ENCODE data around the gene IREB2.

IREB2 gene

DNA sequence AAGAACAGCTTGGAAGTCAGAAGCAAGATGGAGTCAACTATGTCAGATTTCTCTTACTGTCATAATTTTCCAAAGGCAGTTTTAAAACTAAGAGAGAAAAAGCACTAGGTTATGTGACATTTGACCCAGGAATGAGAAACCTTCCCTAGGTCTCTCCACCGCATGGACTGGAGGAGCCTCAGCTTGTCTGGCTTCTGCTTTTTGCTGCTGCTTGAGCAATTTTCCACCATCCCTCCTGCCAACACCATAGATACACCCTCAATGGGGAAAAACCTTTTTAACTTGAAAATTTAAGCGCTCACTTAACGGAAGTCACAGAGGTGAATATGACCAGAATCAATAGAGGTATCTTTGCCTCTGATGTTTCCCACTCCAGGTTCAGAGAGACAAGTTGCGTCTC lies 17.8 kb upstream of the IREB2 start:
- Histone ChIP-seq H3K27me3 (ENCODE audit: control insufficient read depth, insufficient read depth, low read length) (no peaks in the 10 kb centered on the region), H3K9me3 (ENCODE audit: control insufficient read depth, insufficient read depth, low read depth, low read length) (peaks cover 6% of the 10 kb centered on the region), H3K9ac (ENCODE audit: low read length) (no peak overlapping the region), H3K4me3 (ENCODE audit: low read depth, low read length) (no peak overlapping the region), H3K4me1 (ENCODE audit: control insufficient read depth, insufficient read depth, low read length) (peaks cover 4% of the 10 kb centered on the region; the same call in 1 of the 2 replicates), H3K36me3 (ENCODE audit: control insufficient read depth, insufficient read depth, low read length) (no peaks in the 10 kb centered on the region), H3K27ac (ENCODE audit: low read depth, low read length) (no peak overlapping the region)

DNA sequence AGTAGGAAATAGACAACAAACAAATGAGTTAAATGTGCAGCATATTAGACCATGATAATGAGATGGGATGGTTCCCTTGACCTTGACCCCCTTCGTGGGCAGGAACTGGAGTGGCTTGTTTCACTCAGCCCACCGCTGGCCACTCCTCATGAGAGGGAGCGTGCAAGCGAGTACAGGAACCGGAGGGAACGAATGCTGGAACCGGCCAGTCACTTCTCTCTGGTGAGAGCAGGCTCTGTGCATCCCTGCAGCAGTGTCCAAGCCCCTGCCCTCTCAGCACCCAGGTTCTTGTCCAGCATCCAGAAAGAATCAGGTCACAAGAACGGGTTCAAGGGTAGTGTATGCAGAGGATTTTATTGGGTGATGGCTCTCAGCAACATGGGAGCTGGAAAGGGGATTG lies 17.2 kb upstream of the IREB2 start:
- Histone ChIP-seq H3K4me3 (ENCODE audit: low read depth, low read length) (no peak overlapping the region), H3K9ac (ENCODE audit: low read length) (no peak overlapping the region), H3K9me3 (ENCODE audit: control insufficient read depth, insufficient read depth, low read depth, low read length) (peaks cover 6% of the 10 kb centered on the region), H3K27me3 (ENCODE audit: control insufficient read depth, insufficient read depth, low read length) (no peaks in the 10 kb centered on the region), H3K27ac (ENCODE audit: low read depth, low read length) (no peak overlapping the region), H3K4me1 (ENCODE audit: control insufficient read depth, insufficient read depth, low read length) (no peaks in the 10 kb centered on the region; the same call in 1 of the 2 replicates), H3K36me3 (ENCODE audit: control insufficient read depth, insufficient read depth, low read length) (no peaks in the 10 kb centered on the region)

DNA sequence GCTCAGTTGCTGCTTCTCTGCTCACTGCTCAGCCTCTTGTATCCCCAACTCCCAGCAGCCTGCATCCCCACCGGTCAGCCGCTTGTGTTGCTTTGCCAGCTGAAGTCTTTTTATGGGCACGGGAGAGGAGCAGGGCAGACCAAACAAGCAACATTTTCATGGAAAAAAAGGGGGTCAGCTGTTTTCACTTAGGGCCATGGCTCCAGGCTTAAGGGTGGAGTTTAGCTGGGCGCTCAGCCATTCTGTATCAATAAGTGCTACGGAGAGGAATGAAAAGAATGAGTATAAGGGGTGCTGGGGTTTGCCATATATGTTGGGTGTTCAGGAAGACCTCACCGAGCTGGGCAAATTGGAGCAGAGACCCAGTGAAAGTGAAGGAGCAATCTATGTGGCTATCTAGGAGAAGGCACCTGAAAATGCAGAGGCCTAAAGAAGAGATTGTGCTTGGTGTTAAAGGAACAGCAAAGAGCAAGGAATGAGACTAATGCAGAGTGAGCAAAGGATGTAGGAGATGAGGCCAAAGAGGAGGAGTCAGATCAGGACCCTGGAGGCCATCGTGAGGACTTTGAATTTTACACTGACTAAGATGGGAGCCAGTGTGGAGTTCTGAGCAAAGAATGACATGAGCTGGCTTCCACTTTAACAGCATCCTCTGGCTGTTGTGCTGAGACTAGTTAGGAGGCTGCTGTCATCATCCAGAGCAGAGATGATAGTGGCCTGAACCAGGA lies 16.6 kb upstream of the IREB2 start:
- Histone ChIP-seq H3K27me3 (ENCODE audit: control insufficient read depth, insufficient read depth, low read length) (no peaks in the 10 kb centered on the region), H3K36me3 (ENCODE audit: control insufficient read depth, insufficient read depth, low read length) (no peaks in the 10 kb centered on the region), H3K4me1 (ENCODE audit: control insufficient read depth, insufficient read depth, low read length) (no peaks in the 10 kb centered on the region), H3K4me3 (ENCODE audit: low read depth, low read length) (no peak overlapping the region), H3K9ac (ENCODE audit: low read length) (no peak overlapping the region), H3K9me3 (ENCODE audit: control insufficient read depth, insufficient read depth, low read depth, low read length) (peaks cover 6% of the 10 kb centered on the region), H3K27ac (ENCODE audit: low read depth, low read length) (no peak overlapping the region)

DNA sequence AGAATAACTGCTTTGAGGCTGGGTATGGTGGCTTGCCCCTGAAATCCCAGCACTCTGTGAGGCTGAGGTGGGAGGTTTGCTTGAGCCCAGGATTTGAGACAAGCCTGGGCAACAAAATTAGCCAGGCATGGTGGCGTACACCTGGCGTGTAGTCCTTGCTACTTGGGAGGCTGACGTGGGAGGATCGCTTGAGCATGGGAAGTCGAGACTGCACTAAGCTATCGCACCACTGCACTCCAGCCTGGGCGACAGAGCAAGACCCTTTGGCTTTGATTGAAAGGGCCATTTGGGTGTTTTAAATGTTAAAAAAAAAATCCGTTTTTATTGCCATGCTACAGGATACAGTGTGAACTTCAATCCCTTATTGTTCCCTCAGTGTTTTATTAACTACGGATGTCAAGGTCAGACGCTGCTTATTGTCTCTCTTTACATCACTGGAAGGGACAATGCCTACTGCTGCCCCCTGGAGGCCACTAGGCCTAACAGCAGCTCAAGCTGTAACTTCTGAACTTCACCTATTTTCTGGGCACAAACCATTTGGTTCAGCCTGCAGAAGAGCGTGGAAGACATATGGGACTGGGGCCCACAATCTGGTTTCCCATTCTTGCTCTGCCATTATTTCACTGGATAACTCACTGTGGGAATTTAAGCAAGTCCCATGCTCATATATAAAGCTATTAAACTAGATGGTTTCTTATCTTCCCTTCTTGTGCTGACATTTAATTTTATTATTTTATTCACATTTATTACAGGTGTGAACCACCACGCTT lies 15.3 kb upstream of the IREB2 start:
- H3K27ac ChIP-seq (ENCODE audit: low read depth, low read length) = no peak overlapping the region
- H3K9ac ChIP-seq (ENCODE audit: low read length) = no peak overlapping the region

DNA sequence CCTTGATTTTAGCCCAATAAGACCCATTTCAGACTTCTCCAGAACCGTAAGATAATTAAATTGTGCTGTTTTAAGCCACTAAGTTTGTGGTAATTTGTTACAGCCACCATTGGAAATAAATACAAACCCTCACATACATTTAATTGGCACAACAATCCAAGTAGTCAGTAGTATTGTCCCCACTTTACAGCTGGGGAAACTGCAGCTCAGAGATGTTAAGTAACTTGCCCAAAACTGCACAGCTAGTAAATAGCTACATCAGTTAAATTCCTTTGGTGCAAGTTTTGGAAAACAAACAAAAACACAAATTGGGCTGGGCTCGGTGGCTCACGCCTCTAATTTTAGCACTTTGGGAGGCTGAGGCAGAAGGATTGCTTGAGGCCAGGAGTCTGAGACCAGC lies 13.3 kb upstream of the IREB2 start:
- Histone ChIP-seq H3K9ac (ENCODE audit: low read length) (no peak overlapping the region), H3K4me1 (ENCODE audit: control insufficient read depth, insufficient read depth, low read length) (no peaks in the 10 kb centered on the region), H3K27ac (ENCODE audit: low read depth, low read length) (no peak overlapping the region), H3K4me3 (ENCODE audit: low read depth, low read length) (no peak overlapping the region), H3K9me3 (ENCODE audit: control insufficient read depth, insufficient read depth, low read depth, low read length) (no peaks in the 10 kb centered on the region), H3K27me3 (ENCODE audit: control insufficient read depth, insufficient read depth, low read length) (no peaks in the 10 kb centered on the region), H3K36me3 (ENCODE audit: control insufficient read depth, insufficient read depth, low read length) (no peaks in the 10 kb centered on the region)

More for the DNA sequence above, 15.3 kb upstream of the IREB2 start:
- Histone ChIP-seq H3K4me1 (ENCODE audit: control insufficient read depth, insufficient read depth, low read length) (no peaks in the 10 kb centered on the region), H3K27me3 (ENCODE audit: control insufficient read depth, insufficient read depth, low read length) (no peaks in the 10 kb centered on the region), H3K36me3 (ENCODE audit: control insufficient read depth, insufficient read depth, low read length) (no peaks in the 10 kb centered on the region), H3K9me3 (ENCODE audit: control insufficient read depth, insufficient read depth, low read depth, low read length) (peaks cover 6% of the 10 kb centered on the region), H3K4me3 (ENCODE audit: low read depth, low read length) (no peak overlapping the region)

DNA sequence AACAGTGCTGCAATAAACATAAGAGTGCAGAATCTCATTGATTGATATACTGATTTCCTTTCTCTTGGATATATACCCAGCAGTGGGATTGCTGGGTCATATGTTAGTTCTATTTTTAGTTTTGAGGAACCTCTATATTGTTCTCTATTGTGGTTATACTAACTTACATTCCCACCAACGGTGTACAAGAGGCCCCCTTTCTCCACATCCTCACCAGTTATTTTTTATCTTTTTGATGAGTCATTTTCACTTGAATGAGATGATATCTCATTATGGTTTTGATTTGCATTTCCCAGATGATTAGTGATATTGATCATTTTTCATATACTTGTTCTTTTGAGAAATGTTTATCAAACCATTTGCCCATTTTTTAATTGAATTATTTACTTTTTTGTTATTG lies 12.4 kb upstream of the IREB2 start:
- no peak overlapping the region for H3K27ac ChIP-seq (ENCODE audit: low read depth, low read length)
- no peaks in the 10 kb centered on the region for H3K4me1 ChIP-seq (ENCODE audit: control insufficient read depth, insufficient read depth, low read length)
- no peaks in the 10 kb centered on the region for H3K9me3 ChIP-seq (ENCODE audit: control insufficient read depth, insufficient read depth, low read depth, low read length)
- H3K4me3 ChIP-seq (ENCODE audit: low read depth, low read length) = no peak overlapping the region
- H3K36me3 ChIP-seq (ENCODE audit: control insufficient read depth, insufficient read depth, low read length) = no peaks in the 10 kb centered on the region
- no peaks in the 10 kb centered on the region for H3K27me3 ChIP-seq (ENCODE audit: control insufficient read depth, insufficient read depth, low read length)
- no peak overlapping the region for H3K9ac ChIP-seq (ENCODE audit: low read length)

DNA sequence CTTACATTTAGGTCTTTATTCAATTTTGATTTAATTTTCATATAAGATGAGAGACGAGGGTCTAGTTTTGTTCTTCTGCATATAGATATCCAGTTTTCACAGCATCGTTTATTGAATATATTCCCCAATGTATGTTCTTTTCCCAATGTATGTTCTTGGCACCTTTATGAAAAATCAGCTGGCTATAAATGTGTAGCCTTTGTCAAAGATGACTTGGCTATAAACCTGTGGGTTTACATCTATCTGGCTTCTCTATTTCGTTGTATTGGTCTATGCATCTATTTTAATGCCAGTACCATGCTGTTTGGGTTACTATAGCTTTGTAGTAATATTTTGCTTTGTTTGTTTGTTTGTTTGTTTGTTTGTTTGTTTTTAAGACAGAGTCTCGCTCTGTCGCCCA lies 11.7 kb upstream of the IREB2 start:
- no peaks in the 10 kb centered on the region for H3K27me3 ChIP-seq (ENCODE audit: control insufficient read depth, insufficient read depth, low read length)

DNA sequence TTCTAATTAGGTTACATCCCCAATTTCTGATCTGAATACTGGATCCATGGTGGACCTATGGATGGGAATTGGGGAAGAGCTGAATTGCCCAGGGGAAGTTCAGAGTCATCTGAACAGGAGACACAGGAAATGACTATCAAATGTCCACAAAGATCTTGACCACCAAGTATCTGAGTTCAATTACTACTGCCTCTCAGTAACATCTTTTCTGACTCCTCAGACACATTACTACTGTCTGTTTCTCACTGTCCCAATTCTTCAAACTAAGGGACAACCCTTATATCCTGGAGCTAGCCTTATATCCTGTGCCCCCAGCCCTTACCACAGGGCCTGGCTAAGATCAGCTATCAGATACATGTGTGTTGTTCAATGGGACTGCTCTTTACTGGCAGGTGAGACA lies 10.1 kb upstream of the IREB2 start:
- Histone ChIP-seq H3K27ac (ENCODE audit: low read depth, low read length) (no peak overlapping the region), H3K9ac (ENCODE audit: low read length) (no peak overlapping the region), H3K4me1 (ENCODE audit: control insufficient read depth, insufficient read depth, low read length) (no peaks in the 10 kb centered on the region)

More for the DNA sequence above, 11.7 kb upstream of the IREB2 start:
- no peaks in the 10 kb centered on the region for H3K36me3 ChIP-seq (ENCODE audit: control insufficient read depth, insufficient read depth, low read length)
- no peaks in the 10 kb centered on the region for H3K9me3 ChIP-seq (ENCODE audit: control insufficient read depth, insufficient read depth, low read depth, low read length)
- no peak overlapping the region for H3K4me3 ChIP-seq (ENCODE audit: low read depth, low read length)
- H3K4me1 ChIP-seq (ENCODE audit: control insufficient read depth, insufficient read depth, low read length) = no peaks in the 10 kb centered on the region
- H3K27ac ChIP-seq (ENCODE audit: low read depth, low read length) = no peak overlapping the region
- H3K9ac ChIP-seq (ENCODE audit: low read length) = no peak overlapping the region

DNA sequence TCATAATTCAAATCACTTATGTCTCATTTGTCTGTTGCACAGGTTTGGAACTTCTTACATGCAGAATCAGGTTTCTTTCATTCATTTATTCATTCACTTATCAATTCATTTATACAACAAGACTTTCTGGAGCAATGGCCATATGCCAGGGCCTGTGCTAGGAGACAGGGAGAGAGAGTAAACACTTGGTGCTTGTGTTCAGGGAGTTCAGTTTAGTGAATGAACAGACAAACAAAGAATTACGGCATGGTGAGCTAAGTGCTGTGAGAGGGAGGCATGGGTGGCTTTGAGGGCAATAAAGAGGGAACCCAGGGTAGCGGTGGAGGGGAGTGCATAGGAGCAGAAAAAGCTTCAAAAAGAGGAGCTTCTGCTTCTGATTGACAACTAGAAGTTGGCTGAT lies 8.5 kb upstream of the IREB2 start:
- Histone ChIP-seq H3K36me3 (ENCODE audit: control insufficient read depth, insufficient read depth, low read length) (no peaks in the 10 kb centered on the region), H3K9ac (ENCODE audit: low read length) (no peak overlapping the region), H3K27ac (ENCODE audit: low read depth, low read length) (no peak overlapping the region), H3K27me3 (ENCODE audit: control insufficient read depth, insufficient read depth, low read length) (no peaks in the 10 kb centered on the region), H3K9me3 (ENCODE audit: control insufficient read depth, insufficient read depth, low read depth, low read length) (no peaks in the 10 kb centered on the region), H3K4me3 (ENCODE audit: low read depth, low read length) (no peak overlapping the region), H3K4me1 (ENCODE audit: control insufficient read depth, insufficient read depth, low read length) (no peaks in the 10 kb centered on the region)

More for the DNA sequence above, 10.1 kb upstream of the IREB2 start:
- H3K9me3 ChIP-seq (ENCODE audit: control insufficient read depth, insufficient read depth, low read depth, low read length) = no peaks in the 10 kb centered on the region
- no peak overlapping the region for H3K4me3 ChIP-seq (ENCODE audit: low read depth, low read length)
- H3K36me3 ChIP-seq (ENCODE audit: control insufficient read depth, insufficient read depth, low read length) = no peaks in the 10 kb centered on the region
- H3K27me3 ChIP-seq (ENCODE audit: control insufficient read depth, insufficient read depth, low read length) = no peaks in the 10 kb centered on the region

DNA sequence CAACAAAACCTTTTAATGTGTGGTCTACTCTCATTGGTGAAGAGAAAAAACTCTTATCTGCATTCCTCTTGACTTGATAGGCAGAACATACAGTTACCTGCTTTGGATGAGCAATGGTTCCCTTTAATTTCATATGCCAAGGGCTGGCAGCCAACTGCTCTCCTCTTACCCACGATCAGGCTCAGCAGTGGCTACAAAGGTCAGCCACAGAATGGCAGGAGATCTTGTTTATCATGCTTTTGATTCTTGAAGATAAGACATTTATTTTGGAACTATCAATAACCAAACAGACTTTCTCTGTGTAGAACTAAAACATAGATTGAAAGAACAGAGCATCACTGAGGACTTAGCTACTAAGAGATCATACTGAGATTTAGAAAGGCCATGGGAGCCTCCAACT lies 6.1 kb upstream of the IREB2 start:
- Histone ChIP-seq H3K9me3 (ENCODE audit: control insufficient read depth, insufficient read depth, low read depth, low read length) (no peaks in the 10 kb centered on the region), H3K27me3 (ENCODE audit: control insufficient read depth, insufficient read depth, low read length) (no peaks in the 10 kb centered on the region), H3K4me3 (ENCODE audit: low read depth, low read length) (no peak overlapping the region), H3K27ac (ENCODE audit: low read depth, low read length) (no peak overlapping the region), H3K9ac (ENCODE audit: low read length) (no peak overlapping the region), H3K36me3 (ENCODE audit: control insufficient read depth, insufficient read depth, low read length) (no peaks in the 10 kb centered on the region), H3K4me1 (ENCODE audit: control insufficient read depth, insufficient read depth, low read length) (no peaks in the 10 kb centered on the region)

DNA sequence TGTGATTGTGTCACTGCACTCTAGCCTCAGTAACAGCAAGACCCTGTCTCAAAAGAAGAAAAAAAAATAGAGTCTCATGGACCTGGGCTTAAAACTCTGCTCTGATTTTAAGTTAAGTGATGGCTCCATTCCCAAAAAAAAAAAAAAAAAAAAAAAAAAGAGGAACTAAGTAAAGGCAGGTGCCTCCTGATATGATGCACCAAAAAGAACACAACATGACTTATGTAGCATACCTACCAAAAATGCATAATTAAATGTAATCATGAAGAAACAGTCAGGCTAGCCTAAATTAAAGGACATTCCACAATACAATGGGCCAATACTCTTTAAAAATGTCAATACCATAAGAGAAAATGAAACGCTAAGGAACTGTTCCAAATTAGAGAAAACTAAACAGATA lies 5.4 kb upstream of the IREB2 start:
- H3K4me3 ChIP-seq (ENCODE audit: low read depth, low read length) = no peak overlapping the region

More for the DNA sequence above, 5.4 kb upstream of the IREB2 start:
- Histone ChIP-seq H3K9ac (ENCODE audit: low read length) (no peak overlapping the region), H3K27ac (ENCODE audit: low read depth, low read length) (no peak overlapping the region), H3K27me3 (ENCODE audit: control insufficient read depth, insufficient read depth, low read length) (no peaks in the 10 kb centered on the region), H3K9me3 (ENCODE audit: control insufficient read depth, insufficient read depth, low read depth, low read length) (no peaks in the 10 kb centered on the region), H3K4me1 (ENCODE audit: control insufficient read depth, insufficient read depth, low read length) (peaks cover 4% of the 10 kb centered on the region; the same call in 1 of the 2 replicates), H3K36me3 (ENCODE audit: control insufficient read depth, insufficient read depth, low read length) (no peaks in the 10 kb centered on the region)

Measured in HUES6 (cell line).